T-helper 1 cell treated with Interleukin-12 subunit alpha and Interleukin-12 subunit beta and Interleukin-4 antibody, amounts not matched to agents 30 μg/mL and 1 μg/mL, for 36 hours (primary cell): ENCODE data around the gene NCK2.
"Not testable (repeated sequence)": the region's sequence is repeated elsewhere in the genome, so short reads cannot be mapped to it uniquely, and the experiment has no call there.

ENCODE experiments used
- H3K27ac Mint-ChIP-seq: one replicate; pipeline ENCODE4 v1.8.0; 2021; ENCODE audit warnings: mild to moderate bottlenecking, mixed read lengths
- H3K27me3 Mint-ChIP-seq: one replicate; pipeline ENCODE4 v1.8.0; 2021; ENCODE audit warnings: low read depth, mixed read lengths
- H3K36me3 Mint-ChIP-seq: one replicate; pipeline ENCODE4 v1.8.0; 2021; ENCODE audit warnings: low read depth, mixed read lengths
- H3K4me1 Mint-ChIP-seq: one replicate; pipeline ENCODE4 v1.8.0; 2021; ENCODE audit warnings: low read depth, mixed read lengths
- H3K4me3 Mint-ChIP-seq: one replicate; pipeline ENCODE4 v1.8.0; 2021; ENCODE audit warnings: mild to moderate bottlenecking, moderate library complexity, mixed read lengths
- H3K9me3 Mint-ChIP-seq: one replicate; pipeline ENCODE4 v1.8.0; 2021; ENCODE audit warnings: mixed read lengths

NCK2 gene

DNA sequence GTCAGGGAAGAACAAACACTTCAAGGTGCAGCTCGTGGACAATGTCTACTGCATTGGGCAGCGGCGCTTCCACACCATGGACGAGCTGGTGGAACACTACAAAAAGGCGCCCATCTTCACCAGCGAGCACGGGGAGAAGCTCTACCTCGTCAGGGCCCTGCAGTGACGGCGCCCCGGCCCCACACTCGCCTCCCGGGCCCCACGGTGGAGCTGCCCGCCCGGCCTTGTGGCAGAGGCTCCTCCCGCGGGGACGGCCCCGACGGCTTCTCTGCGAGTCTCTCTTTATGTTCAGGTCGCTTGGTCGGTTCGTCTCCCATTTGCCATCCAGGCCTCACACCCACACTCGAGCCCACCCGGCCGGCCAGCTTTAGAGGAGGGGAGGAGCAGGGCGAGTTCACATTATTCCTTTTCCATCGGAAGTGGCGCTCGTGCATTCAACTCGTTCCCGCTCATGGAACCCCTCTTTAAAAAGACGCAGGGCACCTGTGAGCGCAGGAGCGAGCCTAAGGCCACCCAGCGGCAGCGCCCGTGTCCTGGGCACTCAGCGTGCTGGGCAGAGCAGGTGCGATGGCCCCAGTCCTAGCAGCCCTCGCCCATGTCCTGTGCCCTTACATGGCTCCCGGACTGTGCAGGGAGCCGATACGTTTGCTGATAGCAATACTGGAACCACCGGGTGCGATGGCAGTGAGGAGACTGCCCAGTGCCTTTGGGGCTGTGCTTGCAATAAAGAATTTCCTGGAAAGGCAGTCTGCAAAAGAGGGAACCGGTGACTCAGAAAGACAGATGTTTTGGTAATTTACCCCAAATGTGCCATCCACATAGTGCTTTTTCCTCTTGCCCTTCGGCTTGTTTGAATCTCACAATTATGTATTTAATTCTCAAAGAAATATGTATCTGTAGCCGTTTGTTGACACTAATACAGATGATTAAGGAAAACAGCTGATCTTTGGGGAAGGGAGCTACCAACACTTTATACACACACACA lies 148.6 kb downstream of the NCK2 start:
- H3K36me3 Mint-ChIP-seq = peaks cover 60% of the 10 kb centered on the region

GRCh38 chr2:105894327-105894944 lies 149.7 kb downstream of the NCK2 start:
- H3K36me3 Mint-ChIP-seq = peaks cover 62% of the 10 kb centered on the region
- no peak overlapping the region for H3K27ac Mint-ChIP-seq
- H3K4me3 Mint-ChIP-seq = no peak overlapping the region
- H3K9me3 Mint-ChIP-seq = peaks cover 15% of the 10 kb centered on the region
- peaks cover 12% of the 10 kb centered on the region for H3K4me1 Mint-ChIP-seq
- no peaks in the 10 kb centered on the region for H3K27me3 Mint-ChIP-seq

More for the DNA sequence above, 148.6 kb downstream of the NCK2 start:
- H3K27ac Mint-ChIP-seq = no peak overlapping the region
- H3K4me3 Mint-ChIP-seq = no peak overlapping the region
- H3K27me3 Mint-ChIP-seq = no peaks in the 10 kb centered on the region
- H3K4me1 Mint-ChIP-seq = peaks cover 12% of the 10 kb centered on the region
- H3K9me3 Mint-ChIP-seq = peaks cover 17% of the 10 kb centered on the region

GRCh38 chr2:105895990-105896764 lies 151.5 kb downstream of the NCK2 start:
- peaks cover 13% of the 10 kb centered on the region for H3K4me1 Mint-ChIP-seq
- no peak overlapping the region for H3K4me3 Mint-ChIP-seq

DNA sequence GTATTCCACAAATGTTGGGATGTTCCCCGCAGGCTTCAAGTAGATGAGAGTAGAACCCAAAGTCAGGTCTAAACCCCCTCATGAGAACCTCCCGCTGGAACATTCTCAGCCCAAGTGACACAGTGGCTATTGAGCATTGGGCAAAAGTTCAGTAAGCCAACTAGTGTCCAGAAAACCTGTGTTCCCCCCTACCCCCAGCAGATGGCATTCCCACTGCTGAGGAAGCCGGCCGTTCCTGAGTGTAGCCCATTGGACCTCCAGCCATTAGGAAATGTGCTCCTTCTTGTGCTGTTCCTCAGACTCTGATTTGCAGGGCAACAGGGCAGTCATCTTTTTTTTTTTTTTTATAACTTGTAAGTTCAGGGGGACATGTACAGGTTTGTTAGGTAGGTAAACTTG lies 152.1 kb downstream of the NCK2 start:
- H3K4me3 Mint-ChIP-seq = no peak overlapping the region

More at GRCh38 chr2:105895990-105896764, 151.5 kb downstream of the NCK2 start:
- H3K9me3 Mint-ChIP-seq = peaks cover 27% of the 10 kb centered on the region
- no peak overlapping the region for H3K27ac Mint-ChIP-seq
- H3K36me3 Mint-ChIP-seq = peaks cover 63% of the 10 kb centered on the region
- H3K27me3 Mint-ChIP-seq = no peaks in the 10 kb centered on the region

GRCh38 chr2:105897694-105898093 lies 153.0 kb downstream of the NCK2 start:
- H3K27me3 Mint-ChIP-seq, H3K27ac Mint-ChIP-seq, H3K4me3 Mint-ChIP-seq: not testable (repeated sequence)
- Mint-ChIP-seq H3K4me1 (peaks cover 12% of the 10 kb centered on the region), H3K36me3 (peaks cover 66% of the 10 kb centered on the region), H3K9me3 (peaks cover 27% of the 10 kb centered on the region)

More for the DNA sequence above, 152.1 kb downstream of the NCK2 start:
- Mint-ChIP-seq H3K36me3 (peaks cover 66% of the 10 kb centered on the region), H3K4me1 (peaks cover 12% of the 10 kb centered on the region), H3K27me3 (no peaks in the 10 kb centered on the region), H3K27ac (no peak overlapping the region), H3K9me3 (peaks cover 27% of the 10 kb centered on the region)

GRCh38 chr2:105903051-105903674 lies 158.5 kb downstream of the NCK2 start:
- Mint-ChIP-seq H3K4me3 (no peak overlapping the region), H3K9me3 (peaks cover 17% of the 10 kb centered on the region), H3K4me1 (peaks cover 14% of the 10 kb centered on the region), H3K36me3 (peaks cover 29% of the 10 kb centered on the region), H3K27me3 (no peaks in the 10 kb centered on the region), H3K27ac (no peak overlapping the region)

DNA sequence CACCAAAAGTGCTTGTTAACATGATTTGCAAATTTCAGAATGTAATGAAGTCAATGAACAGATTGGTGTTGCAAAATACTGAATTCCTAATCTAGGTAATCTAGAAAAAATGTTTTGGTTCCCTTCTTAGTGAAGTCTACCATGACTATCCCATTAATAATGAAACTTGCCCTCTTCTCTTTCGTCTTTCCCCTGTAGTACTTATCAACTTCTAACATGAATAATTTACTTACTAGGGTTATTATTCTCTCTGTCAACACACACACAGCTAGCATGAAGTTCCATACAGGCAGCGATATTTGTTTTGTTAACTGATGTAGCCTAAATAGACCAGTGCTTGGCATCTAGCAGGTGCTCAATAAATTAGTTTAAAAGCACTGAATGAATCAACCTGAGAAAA lies 160.2 kb downstream of the NCK2 start:
- H3K27me3 Mint-ChIP-seq = no peaks in the 10 kb centered on the region
- H3K4me1 Mint-ChIP-seq = peaks cover 9% of the 10 kb centered on the region
- peaks cover 10% of the 10 kb centered on the region for H3K9me3 Mint-ChIP-seq
- H3K4me3 Mint-ChIP-seq = no peak overlapping the region
- H3K36me3 Mint-ChIP-seq = peaks cover 15% of the 10 kb centered on the region
- H3K27ac Mint-ChIP-seq = no peak overlapping the region

GRCh38 chr2:105906481-105906880 lies 161.8 kb downstream of the NCK2 start:
- no peak overlapping the region for H3K27ac Mint-ChIP-seq

GRCh38 chr2:105907184-105907583 lies 162.5 kb downstream of the NCK2 start:
- Mint-ChIP-seq H3K36me3 (no peaks in the 10 kb centered on the region), H3K9me3 (no peaks in the 10 kb centered on the region), H3K27me3 (no peaks in the 10 kb centered on the region), H3K27ac (no peak overlapping the region), H3K4me1 (peaks cover 6% of the 10 kb centered on the region), H3K4me3 (no peak overlapping the region)

More at GRCh38 chr2:105906481-105906880, 161.8 kb downstream of the NCK2 start:
- Mint-ChIP-seq H3K4me1 (peaks cover 4% of the 10 kb centered on the region), H3K27me3 (no peaks in the 10 kb centered on the region), H3K9me3 (no peaks in the 10 kb centered on the region), H3K4me3 (no peak overlapping the region), H3K36me3 (peaks cover under 1% of the 10 kb centered on the region)

- H3K9me3 Mint-ChIP-seq = peaks cover 5% of the 10 kb centered on the region
- peaks cover 7% of the 10 kb centered on the region for H3K4me1 Mint-ChIP-seq
- no peak overlapping the region for H3K4me3 Mint-ChIP-seq
- no peaks in the 10 kb centered on the region for H3K36me3 Mint-ChIP-seq
- H3K27me3 Mint-ChIP-seq = no peaks in the 10 kb centered on the region
- no peak overlapping the region for H3K27ac Mint-ChIP-seq
These were observed 164.5 kb downstream of the NCK2 start for GRCh38 chr2:105909215-105909614.

GRCh38 chr2:105910497-105911238 lies 166.0 kb downstream of the NCK2 start:
- H3K4me3 Mint-ChIP-seq = no peak overlapping the region
- H3K27ac Mint-ChIP-seq = no peak overlapping the region
- H3K4me1 Mint-ChIP-seq = peaks cover 6% of the 10 kb centered on the region
- H3K27me3 Mint-ChIP-seq = no peaks in the 10 kb centered on the region
- H3K9me3 Mint-ChIP-seq = peaks cover 13% of the 10 kb centered on the region
- peaks cover 1% of the 10 kb centered on the region for H3K36me3 Mint-ChIP-seq

DNA sequence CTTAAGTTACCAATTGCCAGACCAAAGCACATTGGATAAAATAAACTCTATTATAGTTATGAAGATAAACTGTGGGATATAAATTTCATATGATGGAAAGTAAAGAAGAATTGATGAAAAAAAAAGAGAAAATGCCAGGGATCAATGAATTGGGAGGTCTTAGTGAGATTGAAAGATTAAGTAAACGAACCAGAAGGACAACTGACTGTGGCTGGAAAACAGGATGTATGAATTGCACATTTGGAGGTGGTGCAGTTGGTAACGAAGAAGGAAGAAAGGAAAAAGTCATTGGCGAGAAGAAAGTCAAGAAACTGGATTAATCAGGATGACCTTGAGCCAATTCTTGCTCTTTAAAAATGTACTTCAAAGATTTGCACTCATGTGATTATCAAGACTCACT lies 166.7 kb downstream of the NCK2 start:
- no peaks in the 10 kb centered on the region for H3K27me3 Mint-ChIP-seq
- peaks cover 6% of the 10 kb centered on the region for H3K4me1 Mint-ChIP-seq
- H3K4me3 Mint-ChIP-seq = no peak overlapping the region
- H3K27ac Mint-ChIP-seq = no peak overlapping the region
- peaks cover 13% of the 10 kb centered on the region for H3K9me3 Mint-ChIP-seq
- peaks cover 1% of the 10 kb centered on the region for H3K36me3 Mint-ChIP-seq

- H3K4me3 Mint-ChIP-seq = no peak overlapping the region
- peaks cover 1% of the 10 kb centered on the region for H3K36me3 Mint-ChIP-seq
- H3K27me3 Mint-ChIP-seq = no peaks in the 10 kb centered on the region
- H3K27ac Mint-ChIP-seq = no peak overlapping the region
- H3K9me3 Mint-ChIP-seq = peaks cover 13% of the 10 kb centered on the region
- H3K4me1 Mint-ChIP-seq = peaks cover 4% of the 10 kb centered on the region
These were observed 167.4 kb downstream of the NCK2 start for GRCh38 chr2:105912081-105912480.
